Stomach (tissue), 4 donors: ENCODE measurements around the gene CCSER1.

ENCODE experiments used
- CTCF ChIP-seq, 7 experiments: fragments of 450-650 bp in 4 of 7; fragments of 200-600 bp in 3 of 7; sonication (generic) in 3 of 7; IDR thresholded peaks; one replicate each; pipeline ENCODE4 v1.5.1; 2016 to 2019; ENCODE audit warnings: antibody characterized with exemption in 7 of 7, control low read depth in 2 of 7, mild to moderate bottlenecking in 1 of 7
- EP300 ChIP-seq: sonication (generic); formaldehyde crosslinking; IDR thresholded peaks from one replicate; pipeline ENCODE4 v1.6.1; 2017; ENCODE audit warnings: antibody characterized with exemption

GRCh38 chr4:90162566-90162965, 35.4 kb downstream of the CCSER1 start:
- TF ChIP-seq EP300 (no peak), CTCF (IDR thresholded peaks at IDR 0.05) (no peak)
